Measurements from ENCODE around the gene DNM3.

DNM3 gene

DNA sequence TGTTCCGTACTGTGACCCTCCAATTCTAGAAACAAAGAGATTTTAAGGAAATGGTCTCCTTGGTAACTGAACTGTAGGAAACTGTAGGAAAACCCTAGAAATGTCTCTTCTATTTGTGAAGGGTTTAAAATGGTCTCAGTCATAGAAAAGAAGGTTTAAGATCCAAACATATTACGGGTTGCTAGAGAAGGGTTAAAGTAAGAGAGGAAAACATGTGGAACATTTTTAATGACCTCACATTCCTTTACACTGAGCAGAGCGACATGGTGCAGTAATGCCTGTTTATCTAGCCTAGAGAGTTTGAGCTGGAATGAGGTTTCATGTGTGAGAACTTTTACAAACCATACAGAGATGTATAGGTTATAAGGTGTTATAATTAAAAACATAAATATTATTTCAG, 542.2 kb downstream of the DNM3 start:
- peak; percentile 59 for DNase-seq (ENCODE audit: low read depth)
- H3K4me3 ChIP-seq (ENCODE audit: low read length), result peak overlapping the region; percentile 4
- TF ChIP-seq CTCF (conservative IDR thresholded peaks at IDR 0.05; ENCODE audit: low read depth, low read length), result no peak

DNA sequence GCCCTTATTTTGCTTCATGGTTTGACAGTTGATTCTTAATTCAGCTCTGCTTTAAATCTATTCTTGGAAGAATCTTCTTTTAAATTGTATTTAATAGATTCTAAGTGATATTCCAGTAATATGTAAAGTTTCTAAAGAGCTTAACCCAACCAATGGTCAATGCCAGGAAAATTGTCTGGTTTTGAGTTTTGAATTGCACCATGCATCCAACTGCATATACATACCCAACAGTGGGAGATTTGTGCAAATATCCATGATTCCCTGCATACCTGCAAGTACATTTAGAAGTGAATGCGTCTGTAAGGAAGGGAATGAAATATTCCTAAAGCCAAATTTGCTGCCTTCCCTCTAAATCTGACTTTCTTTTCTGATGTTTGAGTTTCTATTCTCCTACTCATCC, 543.4 kb downstream of the DNM3 start:
- no peak for TF ChIP-seq CTCF (conservative IDR thresholded peaks at IDR 0.05; ENCODE audit: low read depth, low read length)
- no peak for DNase-seq (ENCODE audit: low read depth)
- H3K4me3 ChIP-seq (ENCODE audit: low read length), result no peak overlapping the region

DNA sequence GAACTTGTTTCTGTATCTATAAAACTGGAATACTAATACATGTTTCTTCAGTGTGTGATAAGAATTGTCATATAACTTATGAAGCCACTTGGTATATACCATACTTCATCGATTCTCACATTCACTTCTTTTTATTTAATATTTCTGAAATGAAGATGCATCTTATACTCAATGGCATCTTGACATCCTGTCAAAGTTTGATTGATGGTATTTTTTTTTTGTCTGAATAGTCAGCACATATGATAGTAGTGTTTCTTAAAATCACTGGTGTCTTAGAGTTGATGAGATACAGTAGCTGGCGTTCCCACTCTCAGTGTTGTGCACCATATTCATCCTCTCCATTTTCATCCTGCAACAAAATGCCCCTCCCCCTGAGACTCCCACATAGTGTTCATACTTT, 544.7 kb downstream of the DNM3 start:
- TF ChIP-seq CTCF (conservative IDR thresholded peaks at IDR 0.05; ENCODE audit: low read depth, low read length), result no peak
- no peak overlapping the region for H3K4me3 ChIP-seq (ENCODE audit: low read length)
- DNase-seq (ENCODE audit: low read depth), result no peak

DNA sequence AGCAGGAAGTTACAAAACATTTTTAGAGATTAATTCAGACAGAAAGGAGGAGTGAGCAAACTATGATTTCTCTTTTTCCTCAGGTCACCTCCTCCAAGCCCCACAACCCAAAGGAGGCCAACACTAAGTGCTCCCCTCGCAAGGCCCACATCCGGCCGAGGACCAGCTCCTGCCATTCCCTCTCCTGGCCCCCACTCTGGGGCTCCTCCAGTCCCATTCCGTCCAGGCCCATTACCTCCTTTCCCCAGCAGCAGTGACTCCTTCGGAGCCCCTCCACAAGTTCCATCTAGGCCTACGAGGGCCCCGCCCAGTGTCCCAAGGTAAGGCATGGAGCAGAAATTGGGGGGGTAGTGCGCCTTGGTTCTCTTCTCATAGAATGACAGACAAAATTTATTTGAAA, 547.2 kb downstream of the DNM3 start:
- no peak overlapping the region for H3K4me3 ChIP-seq (ENCODE audit: low read length)
- TF ChIP-seq CTCF (conservative IDR thresholded peaks at IDR 0.05; ENCODE audit: low read depth, low read length), result no peak
- DNase-seq (ENCODE audit: low read depth), result no peak

DNA sequence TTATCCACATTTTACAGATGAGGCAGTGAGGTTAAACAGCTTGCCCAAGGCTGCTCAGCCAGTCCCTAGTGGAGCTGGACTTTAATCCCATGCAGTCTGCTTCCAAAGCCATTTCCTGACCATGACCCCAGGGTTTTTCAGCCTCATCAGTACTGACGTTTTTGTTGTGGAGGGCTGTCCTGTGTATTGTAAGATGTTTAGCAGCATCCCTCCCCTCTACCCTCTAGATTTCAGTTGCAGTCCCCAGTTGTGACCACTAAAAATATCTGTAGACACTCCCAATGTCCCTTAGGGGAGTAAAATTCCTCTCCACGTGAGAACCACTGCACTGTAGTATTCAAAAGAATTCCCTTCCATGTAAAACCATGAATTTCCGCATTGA, 549.0 kb downstream of the DNM3 start:
- no peak overlapping the region for H3K4me3 ChIP-seq (ENCODE audit: low read length)
- DNase-seq (ENCODE audit: low read depth), result no peak
- no peak for TF ChIP-seq CTCF (conservative IDR thresholded peaks at IDR 0.05; ENCODE audit: low read depth, low read length)

GRCh38 chr1:172390683-172391551, 549.6 kb downstream of the DNM3 start:
- no peak overlapping the region for H3K4me3 ChIP-seq (ENCODE audit: low read length)
- no peak for TF ChIP-seq CTCF (conservative IDR thresholded peaks at IDR 0.05; ENCODE audit: low read depth, low read length)
- DNase-seq (ENCODE audit: low read depth), result no peak

DNA sequence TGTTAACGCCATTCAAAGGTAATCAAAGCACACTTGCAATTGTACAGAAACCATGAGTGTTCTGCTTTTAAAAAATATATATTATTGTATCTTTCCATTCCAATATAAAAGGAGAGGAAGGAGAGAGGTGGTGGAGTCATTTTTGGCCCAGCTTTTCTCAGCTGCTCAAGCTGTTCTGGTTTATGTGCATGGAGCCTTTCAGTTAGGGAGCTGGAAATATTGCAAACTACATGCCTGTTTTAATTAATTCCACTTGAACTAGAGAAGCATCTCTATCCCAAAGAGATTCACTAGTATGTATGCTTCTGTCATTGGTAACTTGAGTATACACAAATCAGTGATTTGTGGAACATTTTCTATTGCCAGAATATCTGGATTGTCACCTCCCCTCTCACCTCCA, 550.7 kb downstream of the DNM3 start:
- no peak overlapping the region for H3K4me3 ChIP-seq (ENCODE audit: low read length)
- no peak for DNase-seq (ENCODE audit: low read depth)
- TF ChIP-seq CTCF (conservative IDR thresholded peaks at IDR 0.05; ENCODE audit: low read depth, low read length), result no peak
